ENCODE data around the gene FN3K.
"Not testable (repeated sequence)": the region's sequence is repeated elsewhere in the genome, so short reads cannot be mapped to it uniquely, and the experiment has no call there.

FN3K gene

DNA sequence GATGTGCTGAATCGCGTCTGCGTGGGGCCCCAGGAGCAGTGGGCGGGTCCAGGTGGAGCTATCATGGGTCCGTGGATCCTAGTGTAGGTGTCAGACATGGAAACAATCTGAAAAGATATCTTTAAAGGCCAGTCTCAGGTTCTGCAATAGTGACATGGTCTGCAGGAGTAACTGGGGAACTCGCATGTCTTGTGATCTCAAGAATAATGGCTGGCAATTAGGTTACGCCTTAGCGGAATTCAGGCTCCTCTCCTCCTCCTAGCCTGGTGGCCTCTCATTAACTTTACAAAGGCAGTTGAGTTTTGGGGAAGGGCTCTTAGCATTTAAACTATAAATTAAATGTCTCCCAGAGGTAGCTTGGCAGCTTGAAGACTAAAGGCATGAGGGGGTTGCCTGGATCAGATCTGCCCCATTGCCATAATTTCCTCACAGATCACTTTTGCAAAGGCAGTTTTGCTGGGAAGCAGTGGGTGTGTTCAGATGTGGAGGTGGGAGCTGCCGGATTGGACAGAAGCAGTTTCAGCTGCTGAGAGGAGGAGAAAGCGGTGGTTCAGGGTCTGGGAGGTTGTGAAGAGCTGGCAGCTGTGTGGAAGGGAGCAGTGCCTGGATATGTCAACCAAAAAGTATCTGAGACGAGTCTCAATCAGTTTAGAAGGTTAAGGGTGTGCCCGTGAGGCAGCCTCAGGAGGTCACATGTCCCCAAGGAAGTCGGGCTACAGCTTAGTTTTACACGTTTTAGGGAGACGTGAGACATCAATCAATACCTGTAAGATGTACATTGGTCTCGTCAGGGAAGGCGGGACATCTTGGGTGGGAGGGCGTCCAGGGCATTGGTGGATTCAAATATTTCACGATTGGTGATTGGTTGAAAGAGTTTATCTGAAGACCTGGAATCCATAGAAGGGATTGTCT lies 19.1 kb downstream of the FN3K start:
- TF ChIP-seq CTCF (IDR thresholded peaks at IDR 0.05; ENCODE audit: extremely low read depth, insufficient read depth, missing control alignments): no peak
- DNase-seq (ENCODE audit: low spot score): no peak
- in situ Hi-C loops (cut with MboI; ENCODE audit: low pct_unique_long_range_greater_than_20kb, low sequenced_read_pairs, unreplicated experiment): no loop called here

DNA sequence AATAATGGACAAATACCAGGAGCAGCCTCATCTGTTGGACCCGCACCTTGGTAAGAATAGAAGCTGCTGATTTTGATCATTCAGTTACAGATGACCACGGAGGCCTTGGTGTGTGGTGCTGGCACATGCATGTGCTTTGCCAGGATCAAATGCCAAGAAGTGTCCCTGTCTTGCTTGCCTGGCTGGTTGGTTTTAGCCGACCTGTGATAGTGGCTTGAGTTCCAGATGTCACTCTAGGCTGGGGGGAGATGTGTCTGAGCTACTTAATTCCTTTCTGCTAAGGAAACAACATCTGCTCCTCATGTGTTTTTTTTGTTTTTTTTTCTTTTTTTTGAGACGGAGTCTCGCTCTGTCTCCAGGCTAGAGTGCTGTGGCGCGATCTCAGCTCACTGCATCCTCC lies 20.8 kb downstream of the FN3K start:
- TF ChIP-seq CTCF (IDR thresholded peaks at IDR 0.05; ENCODE audit: extremely low read depth, insufficient read depth, missing control alignments): no peak
- DNase-seq (ENCODE audit: low spot score): no peak
- in situ Hi-C loops (cut with MboI; ENCODE audit: low pct_unique_long_range_greater_than_20kb, low sequenced_read_pairs, unreplicated experiment): no loop called here

DNA sequence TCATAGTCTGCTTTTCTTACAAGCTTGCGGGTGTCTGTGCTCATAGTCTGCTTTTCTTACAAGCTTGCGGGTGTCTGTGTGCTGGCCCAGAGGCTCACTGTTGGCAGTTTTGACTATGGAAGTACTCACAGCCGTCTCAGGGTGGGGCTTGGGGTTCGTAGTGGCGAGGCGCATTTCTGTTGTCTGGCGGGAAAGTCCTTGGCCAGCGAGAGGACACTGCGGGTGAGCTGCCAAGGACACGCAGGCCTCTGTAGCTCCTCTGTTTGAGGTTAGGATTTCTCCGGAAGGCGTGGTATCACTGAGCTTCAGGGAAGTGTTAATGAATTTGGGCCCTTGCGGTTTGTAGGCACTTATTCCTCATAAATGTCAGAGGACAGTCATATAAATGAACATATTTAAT lies 30.0 kb downstream of the FN3K start:
- in situ Hi-C loops (cut with MboI; ENCODE audit: low pct_unique_long_range_greater_than_20kb, low sequenced_read_pairs, unreplicated experiment): loop anchor here (10.0 kb wide), 1 partner anchor 111 kb away; no protein-coding TSS in a partner anchor
- no peak for TF ChIP-seq CTCF (IDR thresholded peaks at IDR 0.05; ENCODE audit: extremely low read depth, insufficient read depth, missing control alignments)
- DNase-seq (ENCODE audit: low spot score): no peak

DNA sequence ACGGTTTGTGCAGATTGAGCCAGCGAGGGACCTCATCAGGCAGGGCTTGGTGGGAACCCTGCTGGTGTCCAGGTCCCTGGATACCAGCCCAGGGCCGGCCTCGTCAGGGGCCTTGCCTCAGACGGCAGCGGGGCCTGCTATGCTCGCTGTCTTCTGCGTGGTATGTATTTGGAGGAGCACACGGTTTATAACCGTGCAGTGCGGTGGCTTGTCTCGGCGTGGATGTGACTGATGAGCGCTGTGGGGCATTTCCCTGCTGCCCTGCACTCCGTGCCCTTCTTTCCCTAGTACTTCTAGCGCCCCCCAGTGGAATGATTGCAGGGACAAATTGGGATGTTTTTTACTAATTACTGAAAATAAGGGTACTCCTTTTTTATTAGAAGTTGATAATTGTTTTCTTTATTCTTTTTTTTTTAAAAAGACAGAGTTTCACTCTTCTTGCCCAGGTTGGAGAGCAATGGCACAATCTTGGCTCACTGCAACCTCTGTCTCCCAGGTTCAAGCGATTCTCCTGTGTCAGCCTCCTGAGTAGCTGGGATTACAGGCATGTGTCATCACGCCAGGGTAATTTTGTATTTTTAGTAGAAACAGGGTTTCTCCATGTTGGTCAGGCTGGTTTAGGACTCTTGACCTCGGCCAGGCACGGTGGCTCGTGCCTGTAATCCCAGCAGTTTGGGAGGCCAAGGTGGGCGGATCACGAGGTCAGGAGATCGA lies 31.8 kb downstream of the FN3K start:
- DNase-seq (ENCODE audit: low spot score): no peak
- TF ChIP-seq CTCF (IDR thresholded peaks at IDR 0.05; ENCODE audit: extremely low read depth, insufficient read depth, missing control alignments): peak; percentile 62
- in situ Hi-C loops (cut with MboI; ENCODE audit: low pct_unique_long_range_greater_than_20kb, low sequenced_read_pairs, unreplicated experiment): loop anchor here (10.0 kb wide), 1 partner anchor 112 kb away; no protein-coding TSS in a partner anchor

- DNase-seq (ENCODE audit: low spot score): no peak
- in situ Hi-C loops (cut with MboI; ENCODE audit: low pct_unique_long_range_greater_than_20kb, low sequenced_read_pairs, unreplicated experiment): loop anchor here (10.0 kb wide), 1 partner anchor 114 kb away; no protein-coding TSS in a partner anchor
- no peak for TF ChIP-seq CTCF (IDR thresholded peaks at IDR 0.05; ENCODE audit: extremely low read depth, insufficient read depth, missing control alignments)
These were observed 33.6 kb downstream of the FN3K start for GRCh38 chr17:82769041-82769440.

GRCh38 chr17:82772026-82772425 lies 36.6 kb downstream of the FN3K start:
- in situ Hi-C loops (cut with MboI; ENCODE audit: low pct_unique_long_range_greater_than_20kb, low sequenced_read_pairs, unreplicated experiment): no loop called here
- TF ChIP-seq CTCF (IDR thresholded peaks at IDR 0.05; ENCODE audit: extremely low read depth, insufficient read depth, missing control alignments): no peak
- DNase-seq (ENCODE audit: low spot score): no peak

DNA sequence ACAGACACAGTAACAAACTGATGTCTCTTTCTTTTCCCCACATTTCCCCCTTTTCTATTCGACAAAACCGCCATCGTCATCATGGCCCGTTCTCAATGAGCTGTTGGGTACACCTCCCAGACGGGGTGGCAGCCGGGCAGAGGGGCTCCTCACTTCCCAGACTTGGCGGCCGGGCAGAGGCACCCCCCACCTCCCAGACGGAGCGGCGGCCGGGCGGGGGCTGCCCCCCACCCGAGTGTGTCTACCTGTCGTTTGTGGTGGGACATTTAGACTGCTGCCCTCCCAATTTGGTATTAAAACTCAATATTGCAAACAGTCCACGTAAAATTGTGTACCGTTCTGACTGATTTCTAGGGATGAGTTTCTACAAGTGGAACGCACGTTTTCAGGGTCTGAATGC lies 39.0 kb downstream of the FN3K start:
- DNase-seq (ENCODE audit: low spot score); in situ Hi-C loops (cut with MboI; ENCODE audit: low pct_unique_long_range_greater_than_20kb, low sequenced_read_pairs, unreplicated experiment): not testable (repeated sequence)

All from GM13977 (cell line).